ENCODE measurements around the gene CUL4B.
"Not testable (repeated sequence)": the region's sequence is repeated elsewhere in the genome, so short reads cannot be mapped to it uniquely, and the experiment has no call there.

CUL4B gene

GRCh38 chrX:120522820-120523219 is 37.9 kb downstream of the CUL4B start:
- no peak for DNase-seq (ENCODE audit: low read depth)

GRCh38 chrX:120517936-120518335 is 42.8 kb downstream of the CUL4B start:
- DNase-seq (ENCODE audit: low read depth), result peak; percentile 36

- no peak for DNase-seq (ENCODE audit: low read depth)
Observed at GRCh38 chrX:120514236-120514635, 46.5 kb downstream of the CUL4B start.

DNA sequence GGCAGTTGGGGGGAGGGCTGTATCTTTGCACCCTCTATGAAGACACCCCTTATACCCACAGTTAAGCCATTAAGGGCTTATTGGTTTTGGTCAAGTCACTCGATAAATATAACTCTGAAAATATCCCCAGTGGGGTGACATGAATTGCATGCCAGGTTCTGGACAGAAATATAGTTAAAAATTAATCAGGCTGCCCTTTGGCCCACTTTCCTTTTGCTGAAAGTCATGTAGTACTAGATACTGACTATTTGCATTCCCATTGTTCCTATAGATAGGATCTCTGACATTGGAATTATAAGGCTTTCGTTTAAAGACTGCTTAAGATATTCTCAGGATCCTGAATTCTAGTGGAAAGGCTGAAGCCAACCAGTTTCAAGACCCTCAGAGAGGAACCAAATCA is 48.1 kb downstream of the CUL4B start:
- no peak for DNase-seq (ENCODE audit: low read depth)

GRCh38 chrX:120512222-120512621 is 48.5 kb downstream of the CUL4B start:
- no peak for DNase-seq (ENCODE audit: low read depth)

DNA sequence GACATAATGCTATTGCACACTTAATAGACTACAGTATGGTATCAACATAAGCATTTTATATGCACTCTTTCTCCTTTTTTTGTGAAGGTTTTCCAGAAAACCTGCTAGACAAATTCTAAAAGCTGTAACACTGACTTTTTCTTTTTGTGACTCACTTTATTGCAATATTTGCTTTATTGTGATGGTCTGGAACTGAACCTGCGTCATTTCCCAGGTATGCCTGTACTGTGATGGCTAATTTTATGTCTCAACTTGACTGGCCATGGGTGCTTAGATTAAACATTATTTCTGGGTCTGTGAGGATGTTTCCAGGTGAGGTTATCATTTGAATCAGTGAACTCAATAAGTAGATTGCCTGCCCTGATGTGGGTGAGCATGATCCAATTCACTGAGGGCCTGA is 56.2 kb downstream of the CUL4B start:
- no peak for DNase-seq (ENCODE audit: low read depth)

GRCh38 chrX:120499301-120500072 is 61.3 kb downstream of the CUL4B start:
- no peak for DNase-seq (ENCODE audit: low read depth)

GRCh38 chrX:120490119-120490518 is 70.6 kb downstream of the CUL4B start:
- not testable (repeated sequence) for DNase-seq (ENCODE audit: low read depth)

- DNase-seq (ENCODE audit: low read depth), result no peak
Observed at GRCh38 chrX:120486786-120487185, 74.0 kb downstream of the CUL4B start.

DNA sequence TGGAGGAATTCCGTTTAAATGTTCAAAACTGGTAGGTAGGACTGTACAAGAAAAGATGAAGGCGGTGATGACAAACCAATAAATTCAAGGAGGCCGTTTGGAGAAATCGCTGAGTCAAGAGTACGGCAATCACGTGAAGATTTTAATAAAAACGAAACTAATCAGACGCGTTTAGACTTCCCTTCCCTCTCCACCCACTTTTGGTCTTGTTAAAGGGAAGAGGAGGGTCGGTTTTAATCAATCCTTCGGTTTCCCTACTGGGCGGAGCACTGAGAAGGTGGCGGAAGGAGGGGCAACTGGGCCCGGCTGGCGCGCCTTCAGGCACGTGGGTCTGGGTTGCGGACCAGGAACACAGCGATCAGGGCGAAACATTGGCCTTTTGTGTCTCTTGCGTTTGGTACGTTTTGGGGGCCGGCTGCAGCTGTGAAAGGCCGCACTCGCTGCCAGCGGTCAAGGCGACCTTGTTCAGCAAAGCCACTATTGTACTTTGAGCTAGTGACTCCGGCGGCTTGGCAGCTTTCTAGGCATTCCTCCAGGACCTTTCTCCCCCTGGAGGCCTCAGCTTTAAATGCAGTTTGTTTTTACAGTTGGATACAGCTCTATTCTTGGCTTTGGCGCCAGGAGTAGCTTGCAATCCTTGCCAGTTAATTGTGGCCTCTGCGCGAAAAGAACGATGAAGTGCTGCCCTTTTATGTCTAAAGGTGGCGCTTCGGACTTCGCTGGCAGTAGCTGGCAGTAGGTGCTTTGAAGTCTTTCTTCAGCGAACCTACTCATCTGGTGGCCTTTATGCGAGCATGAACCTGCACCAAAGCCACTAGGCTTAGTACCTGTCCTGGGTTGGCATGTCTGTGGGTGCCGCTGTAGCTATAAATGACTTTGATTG is 74.9 kb downstream of the CUL4B start:
- DNase-seq (ENCODE audit: low read depth), result peak; percentile 71

DNA sequence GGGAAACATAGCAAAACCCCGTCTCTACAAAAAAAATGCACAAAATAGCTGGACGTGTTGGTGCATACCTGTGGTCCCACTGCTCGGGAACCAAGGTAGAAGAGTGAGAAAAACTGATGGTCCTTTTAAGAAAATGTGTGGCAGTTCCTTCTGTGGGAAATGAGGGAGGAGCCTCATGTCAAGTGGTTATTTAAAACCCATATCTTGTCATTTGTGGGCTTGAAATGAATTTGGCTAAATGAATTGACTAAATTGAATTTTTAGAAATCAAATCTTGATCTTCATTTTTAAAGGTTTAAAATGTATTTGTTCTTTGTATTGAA is 75.5 kb downstream of the CUL4B start:
- no peak for DNase-seq (ENCODE audit: low read depth)

DNA sequence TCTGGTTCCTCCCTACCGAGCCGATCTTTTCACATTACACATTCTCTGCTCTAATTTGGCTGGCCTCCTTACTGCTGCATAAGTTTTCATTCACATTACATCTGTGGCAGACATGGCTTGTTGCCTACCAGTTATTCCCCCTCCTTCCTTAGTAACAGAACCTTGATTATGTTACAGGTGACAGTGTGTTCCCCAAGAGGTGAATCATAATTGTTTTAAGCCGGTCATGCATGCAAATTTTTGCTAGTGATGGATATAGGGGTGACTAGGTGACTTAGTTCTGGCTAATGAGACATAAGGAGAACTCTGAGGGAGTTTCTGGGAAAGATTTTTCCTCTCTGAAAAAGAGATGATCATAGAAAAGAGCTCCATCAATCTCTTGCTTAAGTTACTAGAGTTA is 83.3 kb downstream of the CUL4B start:
- no peak for DNase-seq (ENCODE audit: low read depth)

DNA sequence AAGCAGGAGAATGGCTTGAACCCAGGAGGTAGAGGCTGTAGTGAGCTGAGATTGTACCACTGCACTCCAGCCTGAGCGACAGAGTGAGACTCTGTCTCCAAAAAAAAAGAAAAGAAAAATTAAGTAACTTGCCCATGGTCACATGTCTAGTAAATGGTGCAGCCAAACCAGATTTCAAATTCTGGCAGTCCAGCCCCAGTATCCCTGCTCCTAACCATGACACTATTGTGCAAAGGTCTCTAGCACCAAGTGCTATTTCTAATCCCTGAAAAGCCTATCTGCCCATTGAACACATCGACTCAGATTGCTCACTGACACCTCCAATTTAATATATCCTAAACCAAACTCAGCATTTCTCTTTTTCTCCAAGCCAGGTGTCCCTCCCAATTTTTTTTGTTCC is 84.0 kb downstream of the CUL4B start:
- DNase-seq (ENCODE audit: low read depth), result no peak

DNA sequence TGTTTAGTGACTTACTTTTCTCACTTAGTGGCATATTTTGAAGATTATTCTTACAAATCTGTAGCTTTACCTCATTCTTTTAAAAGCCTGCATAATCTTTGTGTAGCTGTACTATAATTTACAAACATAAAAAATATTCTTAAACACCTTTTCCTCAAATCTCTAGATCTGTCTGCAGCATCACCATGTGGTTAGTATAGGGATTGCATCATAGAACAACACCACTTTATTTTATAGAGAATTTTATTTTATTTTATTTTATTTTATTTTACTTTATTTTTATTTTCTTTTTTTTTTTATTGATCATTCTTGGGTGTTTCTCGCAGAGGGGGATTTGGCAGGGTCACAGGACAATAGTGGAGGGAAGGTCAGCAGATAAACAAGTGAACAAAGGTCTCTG is 85.3 kb downstream of the CUL4B start:
- DNase-seq (ENCODE audit: low read depth), result peak; percentile 13

All from stromal cell of bone marrow (primary cell).